ENCODE data around the gene GALNTL6. TPM values are rescaled to one million over a fixed set of nuclear protein-coding genes. Genes with fewer than 3 reads are reported as not detected.

Gene GALNTL6
- total and polyA plus RNA-seq, 2 of the 4 experiments (the other 2 are of a cell fraction): under 0.01 TPM; not detected in 1

DNA sequence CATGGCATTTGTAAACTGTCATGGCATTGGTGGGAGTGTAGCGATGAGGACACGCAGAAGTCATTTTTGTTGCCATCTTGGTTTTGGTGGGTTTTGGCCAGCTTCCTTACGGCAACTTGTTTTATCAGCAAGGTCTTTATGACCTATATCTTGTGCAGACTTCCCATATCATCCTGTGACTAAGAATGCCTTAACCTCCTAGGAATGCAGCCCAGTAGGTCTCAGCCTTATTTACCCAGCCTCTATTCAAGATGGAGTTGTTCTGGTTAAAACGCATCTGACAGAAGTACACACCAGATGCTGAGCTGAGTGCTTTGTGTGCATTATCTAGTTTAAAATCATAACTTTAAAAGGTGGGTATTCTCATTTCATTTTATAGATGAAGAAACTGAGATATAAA, 1086.7 kb downstream of the GALNTL6 start:
- H4K20me1 ChIP-seq (ENCODE audit: insufficient read depth, low read length): no peaks in the 10 kb centered on the region
- H3K56ac ChIP-seq (ENCODE audit: extremely low read depth, insufficient read depth, low read length): no peak overlapping the region
- H3K4me2 ChIP-seq (ENCODE audit: low read depth, low read length): no peak overlapping the region
- POLR2A ChIA-PET (ENCODE audit: unreplicated experiment): no interaction called here
- ATAC-seq (ENCODE audit: low read depth): no peak
- peaks cover 2% of the 10 kb centered on the region; the same call in 1 of the 2 replicates for H3K27me3 ChIP-seq (ENCODE audit: control insufficient read depth, insufficient read depth, low read length)
- BruUV-seq (replicated peaks): no TSS peak
- H4K8ac ChIP-seq (ENCODE audit: low read depth in 2 of 2, low read length in 2 of 2): no peak overlapping the region
- intact Hi-C loops (cut with micrococcal nuclease): loop anchor here (10.0 kb wide), 1 partner anchor 355 kb away; no protein-coding TSS in a partner anchor
- H2AK9ac ChIP-seq (replicated peaks; ENCODE audit: low read depth, low read length, poor library complexity): no peak overlapping the region
- no peak overlapping the region for H2BK5ac ChIP-seq (ENCODE audit: low read depth, low read length, poor library complexity, severe bottlenecking)
- H3K14ac ChIP-seq (replicated peaks; ENCODE audit: low read depth, low read length): no peak overlapping the region
- no peak overlapping the region for H3K27ac ChIP-seq (ENCODE audit: insufficient read depth, low read length)
- dilution Hi-C loops (cut with HindIII; ENCODE audit: low sequenced_read_pairs, unreplicated experiment): no loop called here
- H3K9me3 ChIP-seq (ENCODE audit: control insufficient read depth, insufficient read depth, low read length): peaks cover 3% of the 10 kb centered on the region; the same call in 1 of the 2 replicates
- no peaks in the 10 kb centered on the region for H3K9me1 ChIP-seq (ENCODE audit: insufficient read depth, low read length)
- H3K9ac ChIP-seq (ENCODE audit: low read depth, low read length): no peak overlapping the region
- H4K5ac ChIP-seq (ENCODE audit: low read depth, low read length): no peak overlapping the region
- H3K4me1 ChIP-seq (ENCODE audit: control insufficient read depth, insufficient read depth, low read length): no peaks in the 10 kb centered on the region
- H3K79me1 ChIP-seq (ENCODE audit: low read depth in 1 of 2, low read length in 2 of 2): no peaks in the 10 kb centered on the region
- H3K4ac ChIP-seq (ENCODE audit: low read depth, low read length): no peak overlapping the region
- CTCF ChIA-PET: no interaction called here
- no peak overlapping the region for H2BK15ac ChIP-seq (ENCODE audit: low read depth, low read length)
- no peak overlapping the region for H2BK120ac ChIP-seq (ENCODE audit: low read depth, low read length)
- no CpG with 5 or more reads among the region's 4 CpGs for WGBS, 2 experiments (ENCODE audit: extremely low coverage in 2 of 2, insufficient read length in 1 of 2)
- TF ChIP-seq, protein P1, sequence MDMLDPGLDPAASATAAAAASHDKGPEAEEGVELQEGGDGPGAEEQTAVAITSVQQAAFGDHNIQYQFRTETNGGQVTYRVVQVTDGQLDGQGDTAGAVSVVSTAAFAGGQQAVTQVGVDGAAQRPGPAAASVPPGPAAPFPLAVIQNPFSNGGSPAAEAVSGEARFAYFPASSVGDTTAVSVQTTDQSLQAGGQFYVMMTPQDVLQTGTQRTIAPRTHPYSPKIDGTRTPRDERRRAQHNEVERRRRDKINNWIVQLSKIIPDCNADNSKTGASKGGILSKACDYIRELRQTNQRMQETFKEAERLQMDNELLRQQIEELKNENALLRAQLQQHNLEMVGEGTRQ (IDR thresholded peaks at IDR 0.05; ENCODE audit: low read depth, low read length): no peak
- TF ChIP-seq POLR2A (IDR thresholded peaks at IDR 0.05; ENCODE audit: low read depth, low read length) (no peak), SMC3 (IDR thresholded peaks at IDR 0.05; ENCODE audit: low read depth, low read length) (no peak), MXI1 (IDR thresholded peaks at IDR 0.05; ENCODE audit: borderline replicate concordance, low read depth, low read length) (no peak), RFX5 (IDR thresholded peaks at IDR 0.05; ENCODE audit: low read depth, low read length) (no peak), MAZ (IDR thresholded peaks at IDR 0.05; ENCODE audit: borderline replicate concordance, low read depth, low read length) (no peak), CHD1 (IDR thresholded peaks at IDR 0.05; ENCODE audit: low read depth, low read length) (no peak), FOS (IDR thresholded peaks at IDR 0.05; ENCODE audit: low read depth, low read length) (no peak), NFE2L2 (IDR thresholded peaks at IDR 0.05; ENCODE audit: low read depth, low read length) (no peak)
- TF ChIP-seq, protein P2, sequence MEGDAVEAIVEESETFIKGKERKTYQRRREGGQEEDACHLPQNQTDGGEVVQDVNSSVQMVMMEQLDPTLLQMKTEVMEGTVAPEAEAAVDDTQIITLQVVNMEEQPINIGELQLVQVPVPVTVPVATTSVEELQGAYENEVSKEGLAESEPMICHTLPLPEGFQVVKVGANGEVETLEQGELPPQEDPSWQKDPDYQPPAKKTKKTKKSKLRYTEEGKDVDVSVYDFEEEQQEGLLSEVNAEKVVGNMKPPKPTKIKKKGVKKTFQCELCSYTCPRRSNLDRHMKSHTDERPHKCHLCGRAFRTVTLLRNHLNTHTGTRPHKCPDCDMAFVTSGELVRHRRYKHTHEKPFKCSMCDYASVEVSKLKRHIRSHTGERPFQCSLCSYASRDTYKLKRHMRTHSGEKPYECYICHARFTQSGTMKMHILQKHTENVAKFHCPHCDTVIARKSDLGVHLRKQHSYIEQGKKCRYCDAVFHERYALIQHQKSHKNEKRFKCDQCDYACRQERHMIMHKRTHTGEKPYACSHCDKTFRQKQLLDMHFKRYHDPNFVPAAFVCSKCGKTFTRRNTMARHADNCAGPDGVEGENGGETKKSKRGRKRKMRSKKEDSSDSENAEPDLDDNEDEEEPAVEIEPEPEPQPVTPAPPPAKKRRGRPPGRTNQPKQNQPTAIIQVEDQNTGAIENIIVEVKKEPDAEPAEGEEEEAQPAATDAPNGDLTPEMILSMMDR (conservative IDR thresholded peaks at IDR 0.05; ENCODE audit: low read depth, low read length): no peak
- DNase-seq: no peak
- H4K91ac ChIP-seq (ENCODE audit: insufficient read depth, low read depth, low read length): no peak overlapping the region
- H2AK5ac ChIP-seq (ENCODE audit: low read depth, low read length): no peak overlapping the region
- no peak overlapping the region for H3K23ac ChIP-seq (ENCODE audit: low read depth, low read length)
- H2BK20ac ChIP-seq (ENCODE audit: low read depth, low read length): no peak overlapping the region
- no peak overlapping the region for H3K4me3 ChIP-seq (ENCODE audit: insufficient read depth, low read depth, low read length)
- in situ Hi-C loops (cut with MboI; ENCODE audit: low sequenced_read_pairs): no loop called here
- H3K18ac ChIP-seq (ENCODE audit: low read depth, low read length): no peak overlapping the region
- H2AFZ ChIP-seq (replicated peaks; ENCODE audit: low read length, poor library complexity): no peak overlapping the region
- no peaks in the 10 kb centered on the region for H3K36me3 ChIP-seq (ENCODE audit: control insufficient read depth, insufficient read depth, low read length)
